Measurements from ENCODE around the gene CHCHD1. TPM values are rescaled to one million over a fixed set of nuclear protein-coding genes. Genes with fewer than 3 reads are reported as not detected.

Gene CHCHD1
- total RNA-seq, 1 donor from 2014 or later = 41.8 TPM

DNA sequence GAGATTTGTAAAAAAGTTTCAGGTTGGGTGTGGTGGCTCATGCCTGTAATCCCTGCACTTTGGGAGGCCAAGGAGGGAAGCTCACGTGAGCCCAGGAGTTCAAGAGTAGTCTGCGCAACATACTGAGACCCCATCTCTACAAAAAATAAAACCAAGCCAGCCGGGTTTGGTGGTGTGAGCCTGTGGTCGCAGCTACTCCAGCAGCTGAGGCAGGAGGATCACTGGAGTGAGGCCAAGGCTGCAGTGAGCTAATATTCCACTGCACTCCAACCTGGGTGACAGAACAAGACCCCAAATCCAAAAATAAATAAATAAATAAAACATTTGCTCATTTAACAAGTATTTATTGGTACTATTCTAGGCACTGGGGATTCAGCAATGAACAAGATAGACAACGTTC lies 1.5 kb upstream of the CHCHD1 start:
- H3K4me3 ChIP-seq (ENCODE audit: low read depth, low read length) = no peak overlapping the region

DNA sequence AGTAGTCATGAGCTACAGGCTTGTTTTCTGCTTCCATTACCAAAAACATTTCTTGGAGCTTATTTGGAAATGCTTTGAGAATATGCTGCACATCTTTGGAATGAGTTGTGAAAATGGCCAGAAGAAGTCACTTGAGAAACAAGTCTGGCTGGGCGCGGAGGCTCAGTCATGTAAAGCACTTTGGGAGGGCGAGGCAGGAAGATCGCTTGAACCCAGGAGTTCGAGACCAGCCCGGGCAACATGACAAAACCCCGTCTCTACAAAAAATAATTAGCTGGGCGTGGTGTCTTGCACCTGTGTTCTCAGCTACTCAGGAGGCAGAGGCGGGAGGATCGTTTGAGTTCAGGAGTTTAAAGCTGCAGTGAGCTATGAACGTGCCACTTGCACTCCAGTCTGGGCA lies 882 bp upstream of the CHCHD1 start:
- TF ChIP-seq, protein P1, sequence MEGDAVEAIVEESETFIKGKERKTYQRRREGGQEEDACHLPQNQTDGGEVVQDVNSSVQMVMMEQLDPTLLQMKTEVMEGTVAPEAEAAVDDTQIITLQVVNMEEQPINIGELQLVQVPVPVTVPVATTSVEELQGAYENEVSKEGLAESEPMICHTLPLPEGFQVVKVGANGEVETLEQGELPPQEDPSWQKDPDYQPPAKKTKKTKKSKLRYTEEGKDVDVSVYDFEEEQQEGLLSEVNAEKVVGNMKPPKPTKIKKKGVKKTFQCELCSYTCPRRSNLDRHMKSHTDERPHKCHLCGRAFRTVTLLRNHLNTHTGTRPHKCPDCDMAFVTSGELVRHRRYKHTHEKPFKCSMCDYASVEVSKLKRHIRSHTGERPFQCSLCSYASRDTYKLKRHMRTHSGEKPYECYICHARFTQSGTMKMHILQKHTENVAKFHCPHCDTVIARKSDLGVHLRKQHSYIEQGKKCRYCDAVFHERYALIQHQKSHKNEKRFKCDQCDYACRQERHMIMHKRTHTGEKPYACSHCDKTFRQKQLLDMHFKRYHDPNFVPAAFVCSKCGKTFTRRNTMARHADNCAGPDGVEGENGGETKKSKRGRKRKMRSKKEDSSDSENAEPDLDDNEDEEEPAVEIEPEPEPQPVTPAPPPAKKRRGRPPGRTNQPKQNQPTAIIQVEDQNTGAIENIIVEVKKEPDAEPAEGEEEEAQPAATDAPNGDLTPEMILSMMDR (IDR thresholded peaks at IDR 0.05; ENCODE audit: insufficient read depth, low read length, poor library complexity, severe bottlenecking) = no peak
- H3K36me3 ChIP-seq (ENCODE audit: control insufficient read depth, insufficient read depth, low read length) = no peaks in the 10 kb centered on the region
- peak overlapping the region; percentile 93 for H3K4me3 ChIP-seq (ENCODE audit: low read depth, low read length)
- H3K27me3 ChIP-seq (ENCODE audit: control insufficient read depth, insufficient read depth, low read length) = no peaks in the 10 kb centered on the region
- DNase-seq (ENCODE audit: low read depth) = no peak

More for the DNA sequence above, 1.5 kb upstream of the CHCHD1 start:
- DNase-seq (ENCODE audit: low read depth) = no peak
- Histone ChIP-seq H3K36me3 (ENCODE audit: control insufficient read depth, insufficient read depth, low read length) (no peaks in the 10 kb centered on the region), H3K27me3 (ENCODE audit: control insufficient read depth, insufficient read depth, low read length) (no peaks in the 10 kb centered on the region)
- TF ChIP-seq, protein P1 (IDR thresholded peaks at IDR 0.05; ENCODE audit: insufficient read depth, low read length, poor library complexity, severe bottlenecking) = no peak

DNA sequence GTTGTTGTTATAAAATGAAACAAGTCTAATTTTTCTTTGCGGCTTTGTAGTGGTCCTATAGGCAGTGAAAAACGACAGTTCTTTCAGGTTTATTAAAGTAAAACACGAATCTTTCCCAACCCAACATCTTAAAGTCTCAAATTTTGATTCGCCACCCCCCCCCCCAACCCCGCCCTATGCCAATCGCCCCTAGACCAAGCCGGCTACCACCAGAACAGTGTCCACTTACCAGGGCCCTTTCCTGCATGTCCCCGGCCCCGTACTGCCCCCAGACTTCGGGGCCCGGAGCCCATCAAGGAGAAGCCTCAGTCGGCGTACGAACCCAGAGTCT lies 335 bp upstream of the CHCHD1 start:
- DNase-seq (ENCODE audit: low read depth) = no peak
- Histone ChIP-seq H3K27me3 (ENCODE audit: control insufficient read depth, insufficient read depth, low read length) (no peaks in the 10 kb centered on the region), H3K4me3 (ENCODE audit: low read depth, low read length) (peak overlapping the region; percentile 93), H3K36me3 (ENCODE audit: control insufficient read depth, insufficient read depth, low read length) (no peaks in the 10 kb centered on the region)
- TF ChIP-seq, protein P1 (IDR thresholded peaks at IDR 0.05; ENCODE audit: insufficient read depth, low read length, poor library complexity, severe bottlenecking) = no peak

DNA sequence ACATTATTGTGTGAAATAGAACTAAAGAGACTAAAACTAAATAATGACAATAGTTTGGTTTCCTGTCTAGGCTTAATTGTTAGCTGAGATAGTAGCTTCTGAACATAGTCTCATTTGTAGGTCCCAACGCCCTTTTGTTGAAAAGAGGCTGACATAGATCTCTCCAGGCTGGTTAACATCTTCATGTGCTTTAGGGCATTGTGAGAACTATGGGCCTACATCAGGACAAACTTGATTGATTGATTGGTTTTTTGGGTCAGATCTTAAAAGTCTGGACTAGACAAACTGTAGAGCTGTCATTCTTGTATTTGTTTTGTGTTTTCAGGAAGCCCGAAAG lies 869 bp downstream of the CHCHD1 start:
- Histone ChIP-seq H3K36me3 (ENCODE audit: control insufficient read depth, insufficient read depth, low read length) (no peaks in the 10 kb centered on the region), H3K27me3 (ENCODE audit: control insufficient read depth, insufficient read depth, low read length) (no peaks in the 10 kb centered on the region), H3K4me3 (ENCODE audit: low read depth, low read length) (peak overlapping the region; percentile 93)
- no peak for DNase-seq (ENCODE audit: low read depth)
- TF ChIP-seq, protein P1 (IDR thresholded peaks at IDR 0.05; ENCODE audit: insufficient read depth, low read length, poor library complexity, severe bottlenecking) = no peak

DNA sequence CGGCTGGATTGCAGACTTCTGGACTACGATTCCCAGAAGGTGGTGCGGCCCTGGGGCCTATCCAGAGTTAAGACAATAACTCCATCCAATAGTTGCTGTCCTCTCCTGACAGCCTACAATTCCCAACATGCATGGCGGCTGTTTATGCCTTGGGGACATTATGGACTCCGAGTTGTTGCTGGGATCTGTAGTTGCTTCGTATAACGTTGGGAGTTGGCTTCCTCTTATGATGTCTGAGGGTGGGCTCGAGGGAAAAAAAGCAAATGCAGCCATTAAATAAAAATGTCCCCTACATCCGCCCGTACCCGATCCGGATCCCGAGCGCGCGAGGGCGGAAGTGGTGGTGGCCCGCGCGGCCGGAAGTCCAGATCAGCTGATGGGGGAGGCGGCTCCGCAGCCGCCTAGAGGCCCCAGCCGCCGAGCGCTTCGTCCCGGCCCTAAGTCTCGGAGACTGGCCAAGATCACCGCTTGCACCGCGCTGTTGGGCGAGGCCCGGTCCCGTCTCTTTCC lies 3.4 kb downstream of the CHCHD1 start, which contains the start of gene ZSWIM8:
Gene ZSWIM8, plus strand, starts transcription at position 396 of the 510 bp plus-strand sequence. CDS start 273 bp downstream, outside the sequence.
- no peaks in the 10 kb centered on the region for H3K27me3 ChIP-seq (ENCODE audit: control insufficient read depth, insufficient read depth, low read length)
- DNase-seq (ENCODE audit: low read depth) = peak; percentile 88
- TF ChIP-seq, protein P1 (IDR thresholded peaks at IDR 0.05; ENCODE audit: insufficient read depth, low read length, poor library complexity, severe bottlenecking) = no peak
- H3K36me3 ChIP-seq (ENCODE audit: control insufficient read depth, insufficient read depth, low read length) = peaks cover 1% of the 10 kb centered on the region
- peak within 1 kb of the TSS; percentile 80 for H3K4me3 ChIP-seq (ENCODE audit: low read depth, low read length)

All from kidney epithelial cell (primary cell).